Hypothalamus (tissue), 51 donors: ENCODE measurements around the gene TMCO6.
"Not testable (repeated sequence)": the region's sequence is repeated elsewhere in the genome, so short reads cannot be mapped to it uniquely, and the experiment has no call there.

Source experiments
- DNase-seq, 51 donors: peaks; one replicate each; lab custom pipeline; 2025; lab: John Stamatoyannopoulos, UW

Gene TMCO6

DNA sequence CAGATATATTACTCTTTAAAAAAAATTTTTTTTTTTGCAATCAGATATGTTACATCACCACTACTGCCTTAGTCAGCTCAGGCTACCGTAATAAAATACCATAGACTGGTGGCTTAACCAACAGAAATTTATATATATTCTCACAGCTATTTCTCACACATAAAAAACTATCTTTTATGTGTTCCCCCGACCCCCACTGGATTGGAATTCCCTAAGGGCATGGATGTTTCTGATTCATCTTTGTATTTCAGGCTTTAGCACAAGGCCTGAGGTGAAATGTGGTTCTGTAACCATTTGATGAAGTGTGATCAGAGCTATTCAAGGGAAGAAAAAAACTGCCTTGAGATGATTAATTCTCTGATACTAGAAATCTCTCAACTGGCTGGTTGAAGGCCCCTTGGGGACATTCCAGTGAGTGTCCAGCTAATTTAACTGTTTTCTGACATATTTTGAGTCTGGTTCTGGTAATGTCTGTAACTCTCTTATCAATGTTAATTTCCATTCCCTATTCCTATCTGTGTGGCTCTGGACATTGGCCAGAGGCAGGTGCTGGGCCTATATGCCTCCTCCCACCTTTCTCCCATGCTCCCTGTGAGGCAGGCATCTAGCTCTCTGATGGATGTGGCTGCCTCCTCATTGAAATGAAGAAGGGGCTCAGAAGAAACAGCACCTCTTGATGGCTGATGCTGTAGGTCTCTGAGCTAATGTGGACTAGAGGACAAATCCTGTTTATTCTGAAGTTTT, 8.8 kb upstream of the TMCO6 start:
- DNase-seq = no peak

- DNase-seq = peak in 1 of 51 donors; percentile 2
Observed at GRCh38 chr5:140631036-140631417, 8.2 kb upstream of the TMCO6 start.

- DNase-seq = peak in 1 of 51 donors; percentile 44
Observed at GRCh38 chr5:140631831-140632365, 7.4 kb upstream of the TMCO6 start.

GRCh38 chr5:140632366-140633020, 6.8 kb upstream of the TMCO6 start:
- peak in 25 of 51 donors; percentile 8 to 69 (median 40) for DNase-seq

DNA sequence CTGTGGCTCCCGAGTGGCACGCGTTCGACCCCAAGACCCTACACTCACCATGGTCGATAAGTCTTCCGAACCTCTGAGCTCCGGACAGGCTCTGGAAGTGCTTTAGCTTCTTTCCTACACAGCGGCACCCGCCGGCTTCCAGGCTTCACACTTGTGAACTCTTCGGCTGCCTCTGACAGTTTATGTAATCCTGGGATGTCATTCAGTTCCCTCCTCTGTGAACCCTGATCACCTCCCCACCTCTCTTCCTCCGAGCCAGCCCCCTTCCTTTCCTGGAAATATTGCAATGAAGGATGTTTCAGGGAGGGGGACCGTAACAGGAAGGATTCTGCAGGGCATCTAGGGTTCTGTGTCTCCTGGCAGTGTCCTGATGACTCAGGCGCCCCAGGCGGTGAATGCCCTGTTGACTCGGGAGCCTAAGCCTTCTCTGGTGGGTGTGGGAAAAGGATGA, 6.2 kb upstream of the TMCO6 start, which contains the start of gene CD14:
Gene CD14, minus strand, starts transcription at position 155 of the 451 bp plus-strand sequence. Its CDS starts 104 bp downstream, at position 51.
- peak in 14 of 51 donors; percentile 15 to 59 (median 32) for DNase-seq

GRCh38 chr5:140633501-140633900, 5.8 kb upstream of the TMCO6 start:
- no peak for DNase-seq

DNA sequence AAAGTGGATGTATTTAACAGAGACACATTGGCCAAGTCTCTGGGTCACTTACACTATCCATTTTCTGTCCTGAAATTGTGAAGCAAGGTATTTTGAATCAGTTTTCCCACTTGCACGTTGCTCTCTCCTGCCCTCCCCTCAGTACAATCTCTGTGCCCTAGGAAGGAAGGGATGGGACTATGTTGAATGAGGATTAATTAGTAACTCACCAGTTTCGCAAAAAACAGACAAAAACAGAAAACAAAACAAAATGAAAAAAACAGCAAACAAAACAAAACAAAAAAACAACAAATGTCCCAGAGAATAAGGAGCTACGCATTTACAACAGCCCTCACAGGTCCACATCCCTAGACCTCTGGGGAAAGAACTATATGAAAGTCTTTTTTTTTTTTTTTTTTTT, 5.1 kb upstream of the TMCO6 start:
- no peak for DNase-seq

- DNase-seq = no peak
Observed at GRCh38 chr5:140635291-140636257, 3.7 kb upstream of the TMCO6 start.

GRCh38 chr5:140637371-140638100, 1.7 kb upstream of the TMCO6 start:
- no peak for DNase-seq

DNA sequence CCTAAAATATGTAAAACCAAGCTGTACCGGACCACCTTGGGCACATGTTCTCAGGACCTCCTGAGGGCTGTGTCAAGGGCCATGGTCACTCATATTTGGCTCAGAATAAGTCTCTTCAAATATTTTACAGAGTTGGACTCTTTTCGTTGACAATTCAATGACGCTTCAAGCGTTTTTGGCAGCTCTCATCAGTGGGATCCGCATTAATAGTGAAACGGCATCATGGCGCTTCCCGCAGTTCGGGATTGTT, 428 bp upstream of the TMCO6 start:
- DNase-seq = not testable (repeated sequence)

DNA sequence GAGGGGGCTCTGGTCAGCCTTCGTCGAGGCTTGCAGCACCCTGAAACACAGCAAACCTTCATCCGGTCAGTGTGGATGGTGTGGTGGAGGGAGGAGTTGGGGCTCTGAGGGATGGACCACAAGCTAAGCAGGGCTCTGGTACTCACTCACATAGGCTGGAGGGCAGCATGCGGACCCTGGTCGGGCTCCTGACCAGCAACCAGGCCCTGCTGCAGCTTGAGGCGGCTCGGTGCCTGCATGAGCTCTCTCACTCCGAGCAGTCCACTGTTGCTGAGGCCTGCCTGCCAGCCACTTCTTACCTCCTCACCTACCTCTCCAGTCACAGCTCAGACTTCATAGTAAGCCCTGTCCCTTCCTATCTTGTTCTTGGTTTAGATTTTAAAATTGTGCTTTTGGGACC, 2.5 kb downstream of the TMCO6 start:
- no peak for DNase-seq

DNA sequence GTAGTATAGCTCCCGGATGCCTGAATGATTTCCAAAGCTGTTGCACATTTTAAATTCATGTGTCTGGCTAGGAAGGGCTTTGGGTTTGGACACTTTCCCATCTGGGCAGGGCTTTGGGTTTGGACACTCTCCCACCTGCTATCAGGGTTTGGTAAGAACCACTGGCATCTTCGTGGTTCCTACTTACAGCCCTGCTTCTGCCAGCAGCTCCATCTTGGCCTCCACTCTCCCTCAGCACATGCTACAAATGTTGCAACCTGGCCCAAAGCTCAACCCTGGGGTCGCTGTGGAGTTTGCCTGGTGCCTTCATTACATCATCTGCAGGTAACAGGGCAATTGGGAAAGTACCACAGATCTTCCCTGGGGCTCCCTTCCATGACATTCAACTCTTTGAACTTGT, 3.5 kb downstream of the TMCO6 start:
- DNase-seq = no peak

DNA sequence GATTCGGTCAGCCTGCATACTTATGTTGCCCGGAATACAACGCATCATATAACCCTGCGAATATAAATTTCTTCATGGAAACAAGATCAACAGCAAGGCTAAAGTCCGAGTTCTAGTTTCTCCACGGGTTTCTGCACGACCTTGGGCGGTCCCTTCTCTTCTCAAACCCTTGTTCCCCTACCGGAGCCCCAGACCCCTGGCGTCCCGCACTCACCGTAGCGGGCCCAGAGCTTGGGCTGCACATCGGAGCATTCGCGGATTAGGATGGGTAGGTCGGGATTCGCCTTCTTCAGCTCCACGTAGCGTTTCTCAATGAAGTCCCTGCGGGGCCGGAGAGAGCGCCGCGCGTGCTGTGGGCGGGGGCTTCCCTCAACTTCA, 7.8 kb downstream of the TMCO6 start:
- no peak for DNase-seq

- DNase-seq = no peak
Observed at GRCh38 chr5:140658870-140659269, 19.6 kb downstream of the TMCO6 start.

GRCh38 chr5:140660371-140660770, 21.1 kb downstream of the TMCO6 start:
- not testable (repeated sequence) for DNase-seq

- peak in 1 of 51 donors; percentile 42 for DNase-seq
Observed at GRCh38 chr5:140664030-140664358, 24.7 kb downstream of the TMCO6 start.

DNA sequence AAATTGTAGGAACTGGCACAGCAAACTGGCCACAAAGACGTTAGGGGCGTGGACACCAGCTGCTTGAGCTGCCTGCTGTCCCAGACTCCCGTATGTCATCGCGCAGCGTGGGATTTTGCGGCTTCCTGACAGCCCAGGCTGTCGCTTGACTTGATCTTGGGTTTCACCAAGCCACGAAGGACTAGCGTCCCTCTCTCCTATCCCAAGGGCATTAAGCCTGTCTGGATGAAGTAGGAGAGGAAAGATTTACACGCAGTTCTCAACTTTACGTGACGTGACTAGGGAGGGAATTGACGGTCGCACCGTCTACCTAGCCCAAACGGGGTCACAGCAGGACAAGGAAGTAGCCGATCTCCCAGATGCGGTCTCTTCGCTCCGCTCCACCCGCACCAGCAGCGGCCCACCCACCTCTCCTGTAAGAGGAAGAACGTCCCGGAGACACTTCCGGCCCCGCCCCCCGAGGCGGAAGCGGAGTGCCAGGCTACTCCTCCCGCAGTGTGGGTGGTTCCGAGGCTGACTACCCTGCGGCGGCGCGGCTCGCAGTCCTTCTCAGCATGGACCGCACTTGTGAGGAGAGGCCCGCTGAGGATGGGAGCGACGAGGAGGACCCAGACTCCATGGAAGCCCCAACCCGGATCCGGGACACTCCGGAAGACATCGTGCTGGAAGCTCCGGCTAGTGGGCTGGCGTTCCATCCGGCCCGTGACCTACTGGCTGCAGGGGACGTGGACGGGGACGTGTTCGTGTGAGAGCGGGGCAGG, 25.3 kb downstream of the TMCO6 start, which contains the start of gene WDR55:
Gene WDR55, plus strand, starts transcription at position 546 of the 761 bp plus-strand sequence. Its CDS starts 9 bp downstream, at position 555.
- peak; percentile 57 to 97 (median 93) for DNase-seq

- not testable (repeated sequence) for DNase-seq
Observed at GRCh38 chr5:140671035-140671434, 31.8 kb downstream of the TMCO6 start.

GRCh38 chr5:140671472-140672125, 32.3 kb downstream of the TMCO6 start:
- DNase-seq = no peak
